ENCODE results near the gene PCED1A.

DNA sequence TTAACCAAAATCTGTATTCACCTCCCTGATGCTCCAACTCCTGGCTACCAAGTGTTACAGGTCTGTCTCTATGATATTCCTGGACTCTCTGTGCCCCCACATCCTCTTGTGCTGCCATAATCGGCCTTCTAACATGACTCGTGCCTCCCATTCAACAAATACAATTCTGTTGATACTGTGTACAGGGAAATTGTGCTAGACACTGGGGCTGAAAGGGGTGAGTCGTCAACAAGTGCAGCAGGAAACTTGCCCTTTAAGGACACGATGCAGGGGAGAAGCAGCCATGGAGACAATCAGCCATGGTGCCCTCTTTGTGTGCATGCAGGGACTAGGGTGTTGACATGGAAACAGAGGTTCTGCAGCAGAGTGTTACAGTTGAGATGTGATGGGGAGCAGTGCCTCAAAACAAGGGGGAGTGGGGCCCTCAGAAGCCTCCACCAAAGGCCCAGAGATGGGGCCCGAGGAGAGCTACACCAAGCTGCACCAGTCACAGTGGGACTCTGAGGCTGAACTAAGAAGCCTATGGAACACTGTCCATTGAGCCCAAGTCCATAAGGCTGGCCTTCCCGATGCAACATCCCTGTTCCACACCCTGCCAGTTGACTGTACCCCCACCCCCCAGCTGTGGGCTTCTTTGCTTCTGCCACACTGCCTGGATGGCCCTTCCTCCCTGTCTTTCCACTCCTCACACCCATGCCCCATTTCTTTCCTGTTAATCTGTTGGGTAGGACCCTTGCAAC lies 3.1 kb downstream of the PCED1A start:
- TF ChIP-seq, protein P1, sequence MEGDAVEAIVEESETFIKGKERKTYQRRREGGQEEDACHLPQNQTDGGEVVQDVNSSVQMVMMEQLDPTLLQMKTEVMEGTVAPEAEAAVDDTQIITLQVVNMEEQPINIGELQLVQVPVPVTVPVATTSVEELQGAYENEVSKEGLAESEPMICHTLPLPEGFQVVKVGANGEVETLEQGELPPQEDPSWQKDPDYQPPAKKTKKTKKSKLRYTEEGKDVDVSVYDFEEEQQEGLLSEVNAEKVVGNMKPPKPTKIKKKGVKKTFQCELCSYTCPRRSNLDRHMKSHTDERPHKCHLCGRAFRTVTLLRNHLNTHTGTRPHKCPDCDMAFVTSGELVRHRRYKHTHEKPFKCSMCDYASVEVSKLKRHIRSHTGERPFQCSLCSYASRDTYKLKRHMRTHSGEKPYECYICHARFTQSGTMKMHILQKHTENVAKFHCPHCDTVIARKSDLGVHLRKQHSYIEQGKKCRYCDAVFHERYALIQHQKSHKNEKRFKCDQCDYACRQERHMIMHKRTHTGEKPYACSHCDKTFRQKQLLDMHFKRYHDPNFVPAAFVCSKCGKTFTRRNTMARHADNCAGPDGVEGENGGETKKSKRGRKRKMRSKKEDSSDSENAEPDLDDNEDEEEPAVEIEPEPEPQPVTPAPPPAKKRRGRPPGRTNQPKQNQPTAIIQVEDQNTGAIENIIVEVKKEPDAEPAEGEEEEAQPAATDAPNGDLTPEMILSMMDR (IDR thresholded peaks at IDR 0.05; ENCODE audit: low read length), result no peak
- TF ChIP-seq EZH2 (optimal IDR thresholded peaks at IDR 0.05; ENCODE audit: low read depth, low read length) (no peak), EZH2phosphoT487 (IDR thresholded peaks at IDR 0.05; ENCODE audit: low read length) (no peak)

Measured in MM.1S (cell line).